NOMO-1 (cell line): Measurements from ENCODE around the gene CIDEC.
"Not testable (repeated sequence)": the region's sequence is repeated elsewhere in the genome, so short reads cannot be mapped to it uniquely, and the experiment has no call there.

Experiments
- DNase-seq, 2 experiments: peaks; one replicate each; lab custom pipeline; 2025; ENCODE audit not compliant: unreplicated experiment in 2 of 2; lab: John Stamatoyannopoulos, UW

The CIDEC gene

GRCh38 chr3:9902372-9903237 is 22.6 kb upstream of the CIDEC start, which contains the start of gene IL17RE:
TSS of gene IL17RE (plus strand) at chr3:9902848. CDS start at chr3:9902933, 85 bp downstream.
- no peak for DNase-seq

GRCh38 chr3:9901967-9902366 is 21.9 kb upstream of the CIDEC start:
- DNase-seq, result no peak

- not testable (repeated sequence) for DNase-seq
Measured at GRCh38 chr3:9900965-9901415, 20.9 kb upstream of the CIDEC start.

DNA sequence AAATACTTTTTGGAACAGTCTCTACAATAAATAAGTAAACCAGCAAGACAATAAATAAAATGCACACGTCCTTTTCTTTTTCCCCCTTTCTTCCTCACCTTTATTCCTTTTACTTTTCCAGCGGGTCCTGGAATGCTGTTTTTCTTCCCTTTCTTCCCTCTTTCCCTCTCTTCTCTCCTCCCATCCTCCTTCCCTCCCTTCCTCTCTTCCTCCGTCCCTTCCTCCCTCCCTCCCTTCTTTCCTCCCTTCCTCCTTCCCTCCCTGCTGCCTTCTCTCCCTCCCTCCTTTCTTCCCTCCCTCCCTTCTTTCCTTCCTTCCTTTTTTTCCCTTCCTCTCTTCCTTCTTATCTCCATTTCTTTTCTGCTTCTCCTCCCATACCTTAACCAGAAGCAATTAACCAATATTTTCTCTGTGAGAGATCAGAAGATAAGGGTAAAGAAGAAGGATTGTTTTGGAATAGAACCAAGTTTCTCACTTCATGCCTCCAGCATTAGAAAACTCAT is 19.3 kb upstream of the CIDEC start:
- no peak for DNase-seq

- no peak for DNase-seq
Measured at GRCh38 chr3:9898467-9899241, 18.6 kb upstream of the CIDEC start.

GRCh38 chr3:9897408-9898372 is 17.6 kb upstream of the CIDEC start:
- DNase-seq, result no peak

GRCh38 chr3:9896755-9897407 is 16.8 kb upstream of the CIDEC start:
- DNase-seq, result not testable (repeated sequence)

GRCh38 chr3:9895715-9896114 is 15.7 kb upstream of the CIDEC start:
- not testable (repeated sequence) for DNase-seq

- DNase-seq, result no peak
Measured at GRCh38 chr3:9893739-9894138, 13.7 kb upstream of the CIDEC start.

GRCh38 chr3:9891072-9891622 is 11.1 kb upstream of the CIDEC start:
- peak in 1 of 2 experiments; percentile 23 for DNase-seq

DNA sequence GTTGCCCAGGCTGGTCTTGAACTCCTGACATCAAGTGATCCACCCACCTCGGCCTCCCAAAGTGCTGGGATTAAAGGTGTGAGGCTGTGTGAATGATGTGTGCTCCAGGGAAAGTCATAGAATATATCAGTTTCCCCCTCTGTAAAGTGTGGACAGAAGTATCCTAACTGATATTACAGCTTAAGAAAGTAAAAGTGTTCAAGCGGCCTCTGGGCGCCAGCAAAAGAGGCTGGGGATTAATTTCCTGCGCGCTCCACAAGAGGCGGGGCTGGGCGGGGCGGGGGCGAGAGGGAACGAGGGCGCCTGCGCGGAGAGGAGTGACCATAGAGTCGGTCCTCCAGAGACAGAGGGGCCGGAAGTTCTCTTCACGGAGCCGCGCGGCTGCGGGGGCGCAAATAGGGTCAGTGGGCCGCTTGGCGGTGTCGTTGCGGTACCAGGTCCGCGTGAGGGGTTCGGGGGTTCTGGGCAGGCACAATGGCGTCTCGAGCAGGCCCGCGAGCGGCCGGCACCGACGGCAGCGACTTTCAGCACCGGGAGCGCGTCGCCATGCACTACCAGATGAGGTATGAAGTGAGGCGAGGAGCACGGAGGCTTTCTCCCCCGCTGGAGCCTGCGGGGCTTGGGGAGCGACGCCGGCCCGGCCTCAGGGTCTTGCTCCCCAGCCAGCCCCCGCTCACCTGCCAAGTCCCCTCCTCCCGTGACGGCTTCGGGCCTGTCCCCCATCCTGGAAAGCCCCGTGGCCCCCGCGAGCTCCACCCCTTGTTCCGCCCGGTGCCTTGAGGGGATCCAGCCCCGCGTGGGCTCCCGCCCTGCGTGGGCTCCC is 10.4 kb upstream of the CIDEC start, which contains the start of gene JAGN1:
Gene JAGN1 (plus strand): TSS at position 362 of the 823 bp plus-strand sequence. CDS start 113 bp downstream, at position 475.
- DNase-seq, result peak; percentile 78 to 79

DNA sequence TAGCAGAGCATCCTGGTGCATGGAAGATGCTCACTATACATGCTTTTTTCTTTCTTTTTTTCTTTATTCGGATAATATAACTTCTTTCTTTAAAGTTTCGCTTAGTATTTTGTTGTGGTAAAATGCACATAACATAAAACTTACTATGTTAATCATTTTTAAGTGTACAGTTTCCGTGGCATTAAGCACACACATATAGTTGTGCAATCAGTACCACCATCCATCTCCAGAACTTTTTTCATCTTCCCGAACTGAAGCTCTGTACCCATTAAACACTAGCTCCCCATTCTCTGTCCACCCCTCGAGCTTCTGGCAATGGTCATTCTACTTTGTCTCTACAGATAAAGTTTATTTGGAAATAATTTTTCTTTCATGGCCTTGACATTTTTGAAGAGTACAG is 9.4 kb upstream of the CIDEC start:
- no peak for DNase-seq

GRCh38 chr3:9888540-9888939 is 8.5 kb upstream of the CIDEC start:
- no peak for DNase-seq

DNA sequence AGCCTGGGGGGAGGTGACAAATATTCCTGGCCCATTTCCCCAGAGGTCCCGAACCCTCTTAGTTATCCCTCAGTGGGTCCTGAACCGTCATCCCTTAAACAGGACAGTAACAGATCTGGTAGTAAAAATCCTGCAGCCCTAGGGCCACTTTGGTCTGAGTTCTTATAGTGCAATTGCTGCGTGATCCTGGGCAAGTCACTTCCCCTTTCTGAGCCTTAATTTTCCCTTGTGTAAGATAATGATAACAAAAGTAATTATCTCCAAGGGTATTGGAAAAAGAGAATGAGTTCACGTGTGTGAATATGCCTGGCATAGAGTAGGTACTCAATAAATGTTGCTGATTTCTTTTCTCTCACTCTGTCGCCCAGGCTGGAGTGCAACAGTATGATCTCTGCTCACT is 7.4 kb upstream of the CIDEC start:
- peak in 1 of 2 experiments; percentile 64 for DNase-seq

GRCh38 chr3:9886328-9886727 is 6.3 kb upstream of the CIDEC start:
- DNase-seq, result no peak

DNA sequence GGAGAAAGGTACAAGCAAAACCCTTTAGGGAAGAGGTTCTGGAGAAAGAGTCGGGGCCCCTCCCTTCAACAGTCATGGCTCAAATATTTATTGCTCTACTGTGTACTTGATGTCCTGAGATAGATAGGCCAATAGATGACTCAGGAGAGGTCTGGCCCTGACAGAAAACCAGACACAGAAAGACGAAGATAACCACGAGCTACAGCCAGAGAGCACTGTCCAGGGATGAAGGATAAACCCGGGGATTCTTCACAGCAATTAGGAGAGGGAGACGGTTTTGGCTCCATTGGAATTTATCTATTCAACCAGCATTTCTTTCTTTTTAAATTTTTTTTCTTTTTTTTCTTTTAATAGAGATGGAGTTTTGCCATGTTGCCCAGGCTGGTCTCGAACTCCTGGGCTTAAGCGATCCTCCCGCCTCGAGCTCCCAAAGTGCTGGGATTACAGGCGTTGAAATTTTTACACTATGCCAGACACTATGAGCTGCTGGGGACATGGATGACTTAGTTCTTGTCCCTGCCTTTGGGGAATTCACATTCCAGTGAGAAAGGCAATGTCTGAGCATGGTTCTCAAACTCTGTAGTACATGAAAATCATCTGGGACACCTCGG is 4.6 kb upstream of the CIDEC start:
- no peak for DNase-seq

GRCh38 chr3:9883706-9884554 is 3.9 kb upstream of the CIDEC start:
- DNase-seq, result no peak
